Heart left ventricle (tissue), 16 donors: Measurements from ENCODE around the gene TTLL1. TPM values are rescaled to one million over a fixed set of nuclear protein-coding genes. Genes with fewer than 3 reads are reported as not detected.

ENCODE experiments used
- ATAC-seq, 4 donors: fragments of 200-7000 bp; cut with Tn5 transposase; one replicate each; pipeline ENCODE4 v1.9.1; 2020 to 2022; ENCODE audit warnings: moderate library complexity in 4 of 4, mild to moderate bottlenecking in 3 of 4, moderate number of reproducible peaks in 1 of 4
- DNase-seq, 5 donors: peaks; one replicate each; pipeline ENCODE4 v3.0.0-alpha.2; 2020
- H3K27ac ChIP-seq, 12 donors: fragments of 200-600 bp; sonication (generic) in 4 of 12; one replicate each; pipeline versions ENCODE4 v1.5.0 to v1.8.0; 2016 to 2022; ENCODE audit warnings: mild to moderate bottlenecking in 2 of 12
- H3K27me3 ChIP-seq, 9 donors: fragments of 200-600 bp; sonication (generic) in 2 of 9; one replicate each; pipeline versions ENCODE4 v1.5.1 to v1.8.0; 2016 to 2022; ENCODE audit warnings: mild to moderate bottlenecking in 3 of 9
- H3K36me3 ChIP-seq, 9 donors: fragments of 200-600 bp; sonication (generic) in 2 of 9; one replicate each; pipeline versions ENCODE4 v1.5.0 to v1.8.0; 2018 to 2022; ENCODE audit warnings: mild to moderate bottlenecking in 2 of 9
- H3K4me1 ChIP-seq, 12 donors: fragments of 200-600 bp; sonication (generic) in 4 of 12; one replicate each; pipeline versions ENCODE4 v1.5.0 to v1.8.0; 2016 to 2022; ENCODE audit warnings: mild to moderate bottlenecking in 3 of 12
- H3K4me3 ChIP-seq, 12 donors: fragments of 200-600 bp; sonication (generic) in 4 of 12; one replicate each; pipeline versions ENCODE4 v1.5.0 to v1.8.0; 2017 to 2022; ENCODE audit warnings: mild to moderate bottlenecking in 9 of 12, moderate library complexity in 4 of 12
- H3K9me3 ChIP-seq, 12 donors: fragments of 200-600 bp; sonication (generic) in 4 of 12; one replicate each; pipeline versions ENCODE4 v1.5.0 to v1.8.0; 2016 to 2022; ENCODE audit warnings: mild to moderate bottlenecking in 1 of 12
- POLR2A ChIP-seq, 2 donors: fragments of 450-650 bp; IDR thresholded peaks; one replicate each; pipeline ENCODE4 v1.6.1; 2017; ENCODE audit warnings: antibody characterized with exemption in 2 of 2, mild to moderate bottlenecking in 2 of 2, moderate library complexity in 2 of 2
- WGBS, 4 donors: extraction: QIAGEN DNeasy Blood & Tissue Kit in 2 of 4; methylation state at CpG; one replicate each; pipeline versions ENCODE4 v1.1.5 to v1.1.7; 2013 to 2018; 5-methylcytosine and 5-hydroxymethylcytosine counted together
- intact Hi-C, 10 donors: fragments of 100-400 bp; cut with DNase I; formaldehyde crosslinking; loops; one replicate each; pipeline versions ENCODE4 v1.11.1 to v1.14.2; 2022
- polyA plus RNA-seq, 2 donors: library from polyadenylated mRNA; stranded (reverse); fragments of 200-250 nt; gene quantifications; one replicate each; pipeline ENCODE4 v1.2.3, GENCODE V29; 2013
- total RNA-seq, 9 donors: library from RNA; depleted of rRNA in 2 of 9; stranded (reverse); fragments of >200 nt in 2 of 9; fragmentation: NEBNext Ultra II Directional in 3 of 9; extraction: Animal tissue kit (Norgen Biotek cat#: 25700) in 3 of 9; gene quantifications; one replicate each; pipeline versions ENCODE4 v1.1.0 to v1.2.4, GENCODE V29; 2016 to 2023
- TF ChIP-seq, protein P1 (sequence below), 12 donors: fragments of 200-600 bp; sonication (generic) in 4 of 12; IDR thresholded peaks; one replicate each; pipeline versions ENCODE4 v1.5.0 to v1.8.0; 2018 to 2022; ENCODE audit warnings: antibody characterized with exemption in 12 of 12, mild to moderate bottlenecking in 5 of 12
- donor health status: ischemic (EF 13 %, LVEDD 7.1; RV severe dilation, severe dysfunction).
- donor health status: healthy with polysubstance abuse.
- donor health status: DM: no; HTN: yes; CAD: no.
- donor health status: DM: no; HTN: no; CAD: no.
- donor health status: ischemic (EF 25% LVEDD 6.9; RV normal size, moderate dysfunction).
- donor health status: ischemic (EF 25% LVEDD 5.7; RV mildly dilated, moderate dysfunction).
- donor health status: healthy.
- donor health status: DM: yes; HTN: yes; CAD: no.
- donor health status: ischemic (EF 35%, LVEDD 5.7; RV mildly dilated, moderate dysfunction).
- donor health status: nonischemic (EF 11% LVEDD 7.7; RV severe dilation, severe dysfunction).
- donor health status: DM: yes; HTN: yes; CAD: no.
- donor health status: PGD.
- donor health status: ischemic (EF 29% LVEDD 5.4; RV normal size, mild dysfunction).
- donor health status: nonischemic (EF 23%, LVEDD 6.1; RV moderate dilation, normal function).

TTLL1 gene
- total and polyA plus RNA-seq, 11 donors: 4.4 to 13.2 (median 7.5) TPM

DNA sequence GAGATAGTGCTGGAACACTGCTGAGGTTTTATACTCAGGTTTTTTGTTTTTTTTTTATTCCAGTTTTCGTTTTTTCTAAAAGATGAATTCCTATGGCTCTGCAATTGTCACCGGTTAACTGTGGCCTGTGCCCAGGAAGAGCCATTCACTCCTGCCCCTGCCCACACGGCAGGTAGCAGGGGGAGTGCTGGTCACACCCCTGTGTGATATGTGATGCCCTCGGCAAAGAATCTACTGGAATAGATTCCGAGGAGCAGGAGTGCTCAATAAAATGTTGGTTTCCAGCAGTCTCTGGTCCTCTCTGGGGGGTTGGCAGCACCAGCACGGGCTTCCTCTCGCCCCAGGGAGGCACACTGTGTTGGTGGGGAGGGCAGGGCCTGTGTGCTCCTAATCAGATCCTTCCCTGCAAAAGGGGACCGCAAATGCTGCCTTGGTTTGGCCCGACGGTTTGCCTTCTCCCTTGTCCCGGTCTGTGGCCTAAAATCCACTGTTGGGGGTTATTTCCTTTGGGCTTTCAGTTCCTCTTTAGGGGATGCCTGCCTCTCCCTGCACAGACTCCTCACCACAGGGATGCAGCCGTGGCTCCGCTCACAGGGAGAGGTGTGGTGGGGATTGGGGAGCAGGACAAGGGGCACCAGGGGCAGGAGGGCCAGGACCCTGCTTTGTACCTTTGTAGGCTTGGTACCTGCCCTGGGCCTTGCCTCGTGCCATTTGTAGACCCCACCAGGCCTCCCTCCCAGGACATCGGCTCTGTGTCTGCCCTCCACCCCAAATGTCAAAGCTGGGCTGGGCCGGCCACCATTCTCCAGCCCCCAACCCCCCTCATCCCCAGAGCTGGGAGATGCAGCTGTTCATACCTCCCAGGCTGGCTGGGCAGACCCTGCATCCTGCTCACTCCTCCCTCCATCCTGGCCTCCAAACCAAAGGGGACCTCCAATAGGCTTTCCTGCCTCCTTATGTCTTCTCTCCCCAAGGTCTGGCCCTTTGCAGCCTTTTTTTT is 40.5 kb upstream of the TTLL1 start:
- H3K9me3 ChIP-seq: no peaks in the 10 kb centered on the region
- no peak for ATAC-seq
- TF ChIP-seq POLR2A (IDR thresholded peaks at IDR 0.05): no peak
- TF ChIP-seq, protein P1, sequence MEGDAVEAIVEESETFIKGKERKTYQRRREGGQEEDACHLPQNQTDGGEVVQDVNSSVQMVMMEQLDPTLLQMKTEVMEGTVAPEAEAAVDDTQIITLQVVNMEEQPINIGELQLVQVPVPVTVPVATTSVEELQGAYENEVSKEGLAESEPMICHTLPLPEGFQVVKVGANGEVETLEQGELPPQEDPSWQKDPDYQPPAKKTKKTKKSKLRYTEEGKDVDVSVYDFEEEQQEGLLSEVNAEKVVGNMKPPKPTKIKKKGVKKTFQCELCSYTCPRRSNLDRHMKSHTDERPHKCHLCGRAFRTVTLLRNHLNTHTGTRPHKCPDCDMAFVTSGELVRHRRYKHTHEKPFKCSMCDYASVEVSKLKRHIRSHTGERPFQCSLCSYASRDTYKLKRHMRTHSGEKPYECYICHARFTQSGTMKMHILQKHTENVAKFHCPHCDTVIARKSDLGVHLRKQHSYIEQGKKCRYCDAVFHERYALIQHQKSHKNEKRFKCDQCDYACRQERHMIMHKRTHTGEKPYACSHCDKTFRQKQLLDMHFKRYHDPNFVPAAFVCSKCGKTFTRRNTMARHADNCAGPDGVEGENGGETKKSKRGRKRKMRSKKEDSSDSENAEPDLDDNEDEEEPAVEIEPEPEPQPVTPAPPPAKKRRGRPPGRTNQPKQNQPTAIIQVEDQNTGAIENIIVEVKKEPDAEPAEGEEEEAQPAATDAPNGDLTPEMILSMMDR (IDR thresholded peaks at IDR 0.05): no peak
- H3K36me3 ChIP-seq: peaks cover 0 to 33% (median 15%) of the 10 kb centered on the region in 9 donors
- peaks cover 0 to 21% (median 9%) of the 10 kb centered on the region in 12 donors for H3K4me1 ChIP-seq
- DNase-seq: no peak
- intact Hi-C loops: loop anchor here in 1 of 10 donors (10.0 kb wide), 1 partner anchor 55 kb away; no protein-coding TSS in a partner anchor
- 74 to 83% (median 75%) methylated on average over 16 of the region's 16 CpGs for WGBS, 4 donors
- H3K4me3 ChIP-seq: no peak overlapping the region
- H3K27ac ChIP-seq: no peak overlapping the region
- H3K27me3 ChIP-seq: no peaks in the 10 kb centered on the region

GRCh38 chr22:43128928-43129424 is 39.8 kb upstream of the TTLL1 start:
- H3K27ac ChIP-seq: no peak overlapping the region
- intact Hi-C loops: no loop called here
- H3K36me3 ChIP-seq: peaks cover 0 to 25% (median 12%) of the 10 kb centered on the region in 9 donors
- H3K4me3 ChIP-seq: no peak overlapping the region
- peaks cover 0 to 21% (median 9%) of the 10 kb centered on the region in 12 donors for H3K4me1 ChIP-seq
- 73 to 81% (median 77%) methylated on average over 20 of the region's 20 CpGs for WGBS, 4 donors
- H3K27me3 ChIP-seq: no peaks in the 10 kb centered on the region
- DNase-seq (no peak), ATAC-seq (no peak)
- H3K9me3 ChIP-seq: no peaks in the 10 kb centered on the region
- TF ChIP-seq POLR2A (IDR thresholded peaks at IDR 0.05): no peak
- TF ChIP-seq, protein P1 (IDR thresholded peaks at IDR 0.05): no peak

GRCh38 chr22:43128116-43128515 is 38.9 kb upstream of the TTLL1 start:
- no peaks in the 10 kb centered on the region for H3K27me3 ChIP-seq
- WGBS, 4 donors: 64 to 75% (median 69%) methylated on average over 13 of the region's 13 CpGs
- ATAC-seq: no peak
- intact Hi-C loops: no loop called here
- no peak overlapping the region for H3K27ac ChIP-seq
- peaks cover 0 to 17% (median 9%) of the 10 kb centered on the region in 9 donors for H3K36me3 ChIP-seq
- TF ChIP-seq POLR2A (IDR thresholded peaks at IDR 0.05): no peak
- TF ChIP-seq, protein P1 (IDR thresholded peaks at IDR 0.05): no peak
- DNase-seq: no peak
- H3K4me3 ChIP-seq: no peak overlapping the region
- no peaks in the 10 kb centered on the region for H3K9me3 ChIP-seq
- H3K4me1 ChIP-seq: peaks cover 0 to 21% (median 9%) of the 10 kb centered on the region in 12 donors
